Fibroblast of pulmonary artery (primary cell): ENCODE results near the gene ACAA2.

ENCODE experiments used
- DNase-seq: peaks from one replicate; pipeline ENCODE4 v3.0.0-alpha.2; 2010; ENCODE audit warnings: low read depth
- H3K4me3 ChIP-seq: replicated peaks from 2 replicates; pipeline ENCODE4 v1.5.1; 2011; ENCODE audit warnings: low read depth, mild to moderate bottlenecking, control low read depth, low read length, moderate library complexity
- TF ChIP-seq, protein P1 (sequence below): IDR thresholded peaks from 2 replicates; pipeline ENCODE4 v1.5.1; 2011; ENCODE audit warnings: mild to moderate bottlenecking, control low read depth, low read length, inconsistent platforms; ENCODE audit errors: missing control alignments

The ACAA2 gene

DNA sequence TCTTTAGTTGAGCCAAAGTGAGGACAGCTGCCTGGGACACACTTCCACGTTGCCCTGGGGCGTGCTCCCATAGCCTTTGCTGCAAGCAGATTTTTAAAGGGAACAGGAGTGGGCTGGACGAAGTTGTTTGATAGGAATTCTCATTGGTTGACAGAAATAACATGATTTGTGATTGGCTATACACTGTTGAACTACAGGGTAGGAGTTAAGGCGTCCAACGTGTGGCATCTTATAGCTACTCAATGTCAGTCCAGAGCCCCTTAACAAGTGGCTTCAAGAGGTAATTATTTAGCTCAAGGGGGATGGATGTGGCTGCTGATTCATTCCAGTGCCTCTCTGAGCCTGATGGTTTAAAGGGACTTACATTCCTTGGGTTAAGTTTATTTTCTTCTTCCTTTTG lies 65.5 kb downstream of the ACAA2 start:
- no peak overlapping the region for H3K4me3 ChIP-seq
- TF ChIP-seq, protein P1, sequence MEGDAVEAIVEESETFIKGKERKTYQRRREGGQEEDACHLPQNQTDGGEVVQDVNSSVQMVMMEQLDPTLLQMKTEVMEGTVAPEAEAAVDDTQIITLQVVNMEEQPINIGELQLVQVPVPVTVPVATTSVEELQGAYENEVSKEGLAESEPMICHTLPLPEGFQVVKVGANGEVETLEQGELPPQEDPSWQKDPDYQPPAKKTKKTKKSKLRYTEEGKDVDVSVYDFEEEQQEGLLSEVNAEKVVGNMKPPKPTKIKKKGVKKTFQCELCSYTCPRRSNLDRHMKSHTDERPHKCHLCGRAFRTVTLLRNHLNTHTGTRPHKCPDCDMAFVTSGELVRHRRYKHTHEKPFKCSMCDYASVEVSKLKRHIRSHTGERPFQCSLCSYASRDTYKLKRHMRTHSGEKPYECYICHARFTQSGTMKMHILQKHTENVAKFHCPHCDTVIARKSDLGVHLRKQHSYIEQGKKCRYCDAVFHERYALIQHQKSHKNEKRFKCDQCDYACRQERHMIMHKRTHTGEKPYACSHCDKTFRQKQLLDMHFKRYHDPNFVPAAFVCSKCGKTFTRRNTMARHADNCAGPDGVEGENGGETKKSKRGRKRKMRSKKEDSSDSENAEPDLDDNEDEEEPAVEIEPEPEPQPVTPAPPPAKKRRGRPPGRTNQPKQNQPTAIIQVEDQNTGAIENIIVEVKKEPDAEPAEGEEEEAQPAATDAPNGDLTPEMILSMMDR: no peak
- DNase-seq: peak; percentile 73

DNA sequence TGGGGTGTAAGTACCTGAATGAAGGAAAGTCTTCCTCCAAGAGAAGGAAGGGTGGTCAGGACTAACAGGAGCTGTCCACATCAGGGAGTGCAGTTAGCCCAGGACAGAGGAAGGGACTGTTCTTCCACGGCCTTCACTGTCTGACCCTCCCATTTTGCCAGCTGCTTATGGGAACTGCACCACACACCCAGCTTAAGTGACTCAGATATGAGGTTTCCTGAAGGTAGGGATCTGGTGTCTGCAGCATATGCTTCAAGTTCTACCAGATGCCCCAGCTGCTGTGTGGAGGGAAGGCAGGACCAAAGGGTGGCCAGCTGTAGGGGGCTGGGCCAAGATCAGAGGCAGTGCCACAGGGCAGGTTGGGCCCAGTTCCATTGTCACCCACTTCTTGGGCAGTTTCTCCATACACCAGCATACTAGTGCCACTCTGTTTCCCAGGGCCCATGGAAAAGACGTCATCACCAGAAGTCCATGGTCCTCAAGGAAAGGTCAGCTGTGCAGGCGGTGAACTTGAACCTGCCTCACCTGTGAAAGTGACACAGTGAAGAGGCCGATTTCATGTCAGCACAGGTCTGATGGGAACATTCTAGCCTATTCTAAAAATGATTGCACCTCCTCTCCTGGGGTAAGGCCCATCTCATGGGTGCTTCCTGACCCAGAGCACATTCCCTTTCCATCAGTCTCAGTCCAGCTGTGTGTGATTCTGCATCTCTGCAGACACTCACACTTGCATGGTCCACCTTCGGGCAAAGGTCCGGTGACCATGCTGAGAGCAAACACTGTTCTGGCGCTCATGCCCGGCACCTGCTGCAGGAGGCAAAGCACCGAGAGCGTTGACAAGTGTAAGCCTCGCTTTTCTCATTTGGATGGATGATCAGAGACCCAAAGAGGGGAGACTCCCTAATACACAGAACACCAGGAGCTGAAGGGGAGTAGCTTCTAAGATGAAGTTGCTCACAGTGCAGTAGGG lies 68.0 kb downstream of the ACAA2 start:
- TF ChIP-seq, protein P1: no peak
- DNase-seq: no peak
- H3K4me3 ChIP-seq: no peak overlapping the region

DNA sequence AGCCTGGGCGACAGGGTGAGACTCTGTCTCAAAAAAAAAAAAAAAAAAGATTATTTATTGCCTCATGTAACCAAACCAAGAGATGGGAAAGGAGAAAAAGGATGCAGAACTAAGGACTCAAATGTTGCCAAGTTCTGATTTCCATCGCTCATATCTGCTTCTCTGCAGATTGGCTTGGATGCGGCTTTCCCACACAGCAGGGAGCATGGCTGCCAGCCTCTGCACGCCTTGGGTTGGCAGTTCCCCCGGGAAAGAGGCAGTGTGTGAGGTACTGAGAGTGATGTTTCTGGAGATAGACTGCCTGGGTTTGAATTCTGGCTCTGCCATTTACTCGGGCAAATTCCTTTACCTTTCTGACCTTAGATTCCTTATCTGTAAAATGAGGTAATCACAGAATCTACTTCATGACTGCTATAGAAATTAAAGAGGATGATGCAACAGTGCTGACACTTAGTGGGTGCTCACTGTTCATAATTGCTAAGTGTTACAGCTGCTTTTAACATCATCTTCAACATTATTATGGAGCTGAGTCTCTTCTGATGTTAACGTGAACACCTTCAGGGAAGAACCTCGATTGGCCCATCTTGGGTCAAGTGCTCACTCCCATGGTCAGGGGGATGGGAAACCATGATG lies 68.8 kb downstream of the ACAA2 start:
- no peak for DNase-seq
- TF ChIP-seq, protein P1: no peak
- H3K4me3 ChIP-seq: no peak overlapping the region

DNA sequence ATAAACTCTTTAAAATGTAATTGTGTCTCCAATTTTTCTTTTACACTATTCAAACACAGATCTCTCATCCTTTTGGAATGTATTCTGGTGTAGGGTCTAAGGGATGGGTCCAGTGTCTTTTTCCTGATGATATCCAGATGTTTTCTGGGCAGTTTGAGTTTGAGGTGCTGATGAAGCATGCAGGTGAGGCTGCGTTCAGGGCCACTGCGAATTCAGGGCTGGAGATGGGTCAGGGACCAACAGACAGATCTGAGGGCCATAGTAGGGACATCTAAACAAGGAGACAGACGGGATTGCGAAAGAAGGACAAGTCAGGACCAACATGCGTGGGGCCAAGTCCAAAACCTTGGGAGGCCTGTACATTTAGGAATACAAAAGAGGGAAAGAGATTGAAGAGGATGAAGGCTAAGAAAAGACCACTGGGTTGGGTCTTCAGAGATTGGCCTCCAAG lies 70.2 kb downstream of the ACAA2 start:
- H3K4me3 ChIP-seq: no peak overlapping the region
- DNase-seq: no peak
- TF ChIP-seq, protein P1: no peak

DNA sequence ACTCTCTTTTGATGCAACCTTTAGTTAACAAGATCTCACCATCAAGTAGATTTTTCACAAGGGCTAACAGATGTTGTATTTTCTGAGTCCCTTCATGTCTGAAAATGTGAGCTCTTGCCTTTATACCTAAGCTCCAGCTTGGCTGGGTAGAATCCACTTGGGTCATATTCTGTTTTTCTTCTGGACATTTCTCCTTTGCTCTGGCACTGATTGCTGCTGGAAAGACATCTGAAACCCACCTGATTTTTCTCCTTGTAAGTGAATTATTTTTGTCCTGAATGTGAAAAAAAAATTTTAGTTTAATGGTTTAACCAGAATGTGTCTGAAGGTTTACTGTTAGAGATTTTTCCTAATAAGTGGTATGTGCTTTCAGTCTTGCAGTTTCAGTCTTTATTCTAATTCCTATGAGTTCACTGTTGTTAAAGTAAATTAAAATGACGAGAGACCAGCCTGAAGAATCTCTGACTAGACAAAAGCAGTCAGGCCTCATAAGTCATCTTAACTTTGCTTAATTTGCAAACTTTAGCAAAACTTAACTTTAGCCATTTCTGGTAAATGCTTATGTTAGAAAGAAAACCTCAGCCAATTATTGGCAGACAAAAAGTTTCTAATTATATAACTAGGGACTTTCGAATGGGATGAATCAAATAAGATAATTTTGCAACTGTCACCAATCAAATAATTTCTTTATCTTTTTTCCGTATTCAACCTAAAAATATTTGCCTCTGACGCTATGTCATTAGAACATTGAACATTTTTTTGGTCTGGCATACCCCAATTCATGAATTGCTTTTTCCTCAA lies 70.8 kb downstream of the ACAA2 start:
- TF ChIP-seq, protein P1: no peak
- H3K4me3 ChIP-seq: no peak overlapping the region
- no peak for DNase-seq

DNA sequence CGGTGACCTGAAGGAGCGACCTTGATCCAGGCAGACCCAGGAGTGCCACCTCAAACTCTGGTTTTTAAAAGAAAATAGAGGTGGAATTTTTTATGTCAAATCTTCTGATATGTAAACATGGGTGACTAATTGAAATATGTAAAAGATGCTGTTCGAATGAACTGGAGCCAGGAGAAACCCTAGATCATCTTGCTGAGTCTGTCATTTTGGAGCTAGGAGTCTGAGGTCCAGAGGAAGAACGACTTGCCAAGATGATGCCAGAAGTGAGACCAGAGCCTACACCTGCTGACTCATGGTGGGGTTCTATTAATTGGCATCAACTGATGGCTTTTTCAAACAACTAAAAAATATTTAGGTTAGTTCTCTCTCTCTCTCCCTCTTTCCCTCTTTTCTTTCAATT lies 74.1 kb downstream of the ACAA2 start:
- TF ChIP-seq, protein P1: no peak
- no peak overlapping the region for H3K4me3 ChIP-seq
- DNase-seq: no peak
